HepG2 (cell line): ENCODE measurements around the gene ZNF276. TPM values are rescaled to one million over a fixed set of nuclear protein-coding genes. Genes with fewer than 3 reads are reported as not detected.

ENCODE experiments used
- ARID2 ChIP-seq: sonication (generic); formaldehyde crosslinking; IDR thresholded peaks from 2 replicates; pipeline ENCODE4 v1.8.1; 2022; ENCODE audit warnings: mild to moderate bottlenecking, missing genetic modification reagents, borderline replicate concordance
- ATRX ChIP-seq: sonication (generic); formaldehyde crosslinking; IDR thresholded peaks from 2 replicates; pipeline ENCODE4 v1.4.0; 2020; ENCODE audit warnings: missing genetic modification reagents, borderline replicate concordance
- CBX1 ChIP-seq: IDR thresholded peaks from one replicate; pipeline ENCODE4 v1.6.1; 2016; ENCODE audit warnings: antibody characterized with exemption, low read depth
- CC2D1A ChIP-seq: sonication (generic); formaldehyde crosslinking; IDR thresholded peaks from 2 replicates; pipeline ENCODE4 v1.8.1; 2023; ENCODE audit warnings: mild to moderate bottlenecking, missing genetic modification reagents
- DR1 ChIP-seq: sonication (generic); formaldehyde crosslinking; IDR thresholded peaks from 2 replicates; pipeline ENCODE4 v1.8.0; 2021; ENCODE audit warnings: mild to moderate bottlenecking, missing genetic modification reagents, inconsistent platforms
- E2F5 ChIP-seq: sonication (generic); formaldehyde crosslinking; conservative IDR thresholded peaks from 2 replicates; pipeline ENCODE4 v1.4.0; 2020; ENCODE audit warnings: missing genetic modification reagents
- ELF1 ChIP-seq: sonication (generic); formaldehyde crosslinking; IDR thresholded peaks from 2 replicates; pipeline ENCODE4 v1.4.0; 2020; ENCODE audit warnings: missing genetic modification reagents
- FUBP1 ChIP-seq: sonication (generic); formaldehyde crosslinking; IDR thresholded peaks from 2 replicates; pipeline ENCODE4 v1.5.1; 2020; ENCODE audit warnings: missing genetic modification reagents, mild to moderate bottlenecking, borderline replicate concordance
- IRF1 ChIP-seq: sonication (generic); formaldehyde crosslinking; IDR thresholded peaks from 2 replicates; pipeline ENCODE4 v1.4.0; 2020; ENCODE audit warnings: low read depth, mild to moderate bottlenecking, missing genetic modification reagents
- KLF6 ChIP-seq: IDR thresholded peaks from 2 replicates; pipeline ENCODE4 v1.8.0; 2016; ENCODE audit warnings: missing biosample characterization, missing genetic modification reagents
- NCOA5 ChIP-seq: sonication (generic); formaldehyde crosslinking; IDR thresholded peaks from 2 replicates; pipeline ENCODE4 v1.4.0; 2020; ENCODE audit warnings: missing genetic modification reagents
- REPIN1 ChIP-seq: sonication (generic); formaldehyde crosslinking; IDR thresholded peaks from 2 replicates; pipeline ENCODE4 v1.8.0; 2022; ENCODE audit warnings: missing genetic modification reagents, low read depth, mild to moderate bottlenecking, borderline replicate concordance
- SMAD3 ChIP-seq: sonication (generic); formaldehyde crosslinking; IDR thresholded peaks from 2 replicates; pipeline ENCODE4 v1.4.0; 2020; ENCODE audit warnings: missing genetic modification reagents
- TCF7 ChIP-seq: sonication (generic); IDR thresholded peaks from 2 replicates; pipeline ENCODE4 v1.6.1; 2016; ENCODE audit warnings: antibody characterized with exemption, low read depth
- THYN1 ChIP-seq: sonication (generic); formaldehyde crosslinking; IDR thresholded peaks from 2 replicates; pipeline ENCODE4 v1.8.1; 2023; ENCODE audit warnings: low read depth, mild to moderate bottlenecking, moderate library complexity, missing genetic modification reagents, borderline replicate concordance
- TMF1 ChIP-seq: sonication (generic); formaldehyde crosslinking; IDR thresholded peaks from 2 replicates; pipeline ENCODE4 v1.8.1; 2022; ENCODE audit warnings: low read depth, missing genetic modification reagents
- ZBTB4 ChIP-seq: sonication (generic); formaldehyde crosslinking; IDR thresholded peaks from 2 replicates; pipeline ENCODE4 v1.4.0; 2020; ENCODE audit warnings: missing genetic modification reagents, mild to moderate bottlenecking, borderline replicate concordance
- ZFP62 ChIP-seq: sonication (generic); formaldehyde crosslinking; IDR thresholded peaks from 2 replicates; pipeline ENCODE4 v1.4.0; 2020; ENCODE audit warnings: missing genetic modification reagents
- ZNF30 ChIP-seq: sonication (generic); formaldehyde crosslinking; IDR thresholded peaks from 2 replicates; pipeline ENCODE4 v1.5.0; 2020; ENCODE audit warnings: mild to moderate bottlenecking, missing genetic modification reagents
- ZNF343 ChIP-seq: sonication (generic); formaldehyde crosslinking; IDR thresholded peaks from 2 replicates; pipeline ENCODE4 v1.4.0; 2020; ENCODE audit warnings: mild to moderate bottlenecking, missing genetic modification reagents
- ZNF589 ChIP-seq: sonication (generic); formaldehyde crosslinking; conservative IDR thresholded peaks from 2 replicates; pipeline ENCODE4 v1.8.0; 2022; ENCODE audit warnings: mild to moderate bottlenecking, moderate library complexity, missing genetic modification reagents
- ZNF775 ChIP-seq: sonication (generic); formaldehyde crosslinking; IDR thresholded peaks from 2 replicates; pipeline ENCODE4 v1.4.0; 2020; ENCODE audit warnings: missing genetic modification reagents, mild to moderate bottlenecking, moderate library complexity, borderline replicate concordance
- ZNF883 ChIP-seq: sonication (generic); formaldehyde crosslinking; IDR thresholded peaks from 2 replicates; pipeline ENCODE4 v1.5.1; 2020; ENCODE audit warnings: mild to moderate bottlenecking, missing genetic modification reagents; ENCODE audit errors: not compliant biosample characterization
- polyA plus RNA-seq, 8 experiments: library from polyadenylated mRNA; depleted of rRNA in 3 of 8; stranded (reverse) in 7 of 8; unstranded in 1 of 8; fragments of >200 nt; fragmentation: Illumina TruSeq in 4 of 8; extraction: Trizol in 4 of 8; gene quantifications; 2 replicates each; pipeline versions ENCODE4 v1.2.1 to v1.2.3, GENCODE V29; 2011 to 2016; ENCODE audit warnings: low read depth in 4 of 8, missing spikeins in 1 of 8, mixed read lengths in 1 of 8; ENCODE audit not compliant: insufficient read depth in 1 of 8
- total RNA-seq, 5 experiments: library from RNA; depleted of rRNA; stranded (reverse); fragments of >200 nt; fragmentation: Illumina TruSeq; extraction: Trizol; gene quantifications; 2 replicates each; pipeline ENCODE4 v1.2.3, GENCODE V29; 2016; ENCODE audit warnings: low read depth in 1 of 5

Gene ZNF276
- total and polyA plus RNA-seq, 2 of the 13 experiments (the other 11 are each of a cell fraction or from before 2014, with no cell fraction given): 17.7 to 18.0 TPM

- TF ChIP-seq SMAD3 (CRISPR knock-in tag) (no peak), CBX1 (peak; percentile 50), ARID2 (0 out of 2 replicates have a peak, but pooled peaks have one; percentile 69), ATRX (CRISPR knock-in tag) (no peak), ZNF883 (CRISPR knock-in tag) (no peak), E2F5 (CRISPR knock-in tag) (no peak), ZFP62 (CRISPR knock-in tag) (no peak), KLF6 (0 out of 2 replicates have a peak, but pooled peaks have one; percentile 11), REPIN1 (CRISPR knock-in tag) (peak; percentile 85), DR1 (CRISPR knock-in tag) (no peak), FUBP1 (CRISPR knock-in tag) (no peak), ELF1 (CRISPR knock-in tag) (no peak), ZBTB4 (peak; percentile 78; the same call in 1 of the 2 replicates), NCOA5 (CRISPR knock-in tag) (0 out of 2 replicates have a peak, but pooled peaks have one; percentile 40), ZNF589 (0 out of 2 replicates have a peak, but pooled peaks have one; percentile 16), ZNF30 (CRISPR knock-in tag) (no peak), TCF7 (no peak), THYN1 (CRISPR knock-in tag) (no peak), ZNF343 (CRISPR knock-in tag) (no peak), IRF1 (CRISPR knock-in tag) (no peak), TMF1 (CRISPR knock-in tag) (peak; percentile 87; the same call in 1 of the 2 replicates), ZNF775 (no peak), CC2D1A (no peak)
These were observed 26.1 kb upstream of the ZNF276 start (continued) for GRCh38 chr16:89695086-89695874.
